Trophoblast cell (in vitro differentiated cells and primary cell): ENCODE data around the gene ZNF536.

Experiments
- DNase-seq, 2 donors: peaks; one replicate each; pipeline ENCODE4 v3.0.0-alpha.2; 2016
- H2AFZ ChIP-seq: 2 replicates; pipeline ENCODE4 v1.6.1; 2013; ENCODE audit warnings: low read length, moderate library complexity, mild to moderate bottlenecking; ENCODE audit not compliant: insufficient read depth, poor library complexity
- H2AK5ac ChIP-seq: 2 replicates; pipeline ENCODE4 v1.6.1; 2013; ENCODE audit warnings: mild to moderate bottlenecking, low read length
- H2BK120ac ChIP-seq: 2 replicates; pipeline ENCODE4 v1.6.1; 2013; ENCODE audit warnings: low read length, mild to moderate bottlenecking, moderate library complexity; ENCODE audit not compliant: insufficient read depth, poor library complexity
- H2BK12ac ChIP-seq: 2 replicates; pipeline ENCODE4 v1.6.1; 2013; ENCODE audit warnings: mild to moderate bottlenecking, low read length, moderate library complexity
- H2BK5ac ChIP-seq: 2 replicates; pipeline ENCODE4 v1.6.1; 2013; ENCODE audit warnings: low read length, low read depth, moderate library complexity, mild to moderate bottlenecking; ENCODE audit not compliant: poor library complexity
- H3K14ac ChIP-seq: 2 replicates; pipeline ENCODE4 v1.6.1; 2013; ENCODE audit warnings: mild to moderate bottlenecking, low read length
- H3K18ac ChIP-seq: 2 replicates; pipeline ENCODE4 v1.6.1; 2013; ENCODE audit warnings: mild to moderate bottlenecking, low read length
- H3K23ac ChIP-seq: 2 replicates; pipeline ENCODE4 v1.6.1; 2013; ENCODE audit warnings: low read length
- H3K27ac ChIP-seq: 2 replicates; pipeline ENCODE4 v1.5.1; 2013; ENCODE audit warnings: low read depth, mild to moderate bottlenecking, inconsistent platforms, low read length, moderate library complexity
- H3K27me3 ChIP-seq: 2 replicates; pipeline ENCODE4 v1.6.1; 2013; ENCODE audit warnings: inconsistent platforms, mild to moderate bottlenecking, low read length, moderate library complexity; ENCODE audit not compliant: insufficient read depth
- H3K36me3 ChIP-seq, 2 experiments: 1 replicate in 1 of 2; 2 replicates in 1 of 2; pipeline ENCODE4 v1.6.1; 2013; ENCODE audit warnings: low read length in 2 of 2, mild to moderate bottlenecking in 2 of 2, moderate library complexity in 1 of 2; ENCODE audit not compliant: insufficient read depth in 2 of 2, control insufficient read depth in 1 of 2
- H3K4ac ChIP-seq: 2 replicates; pipeline ENCODE4 v1.6.1; 2013; ENCODE audit warnings: low read depth, mild to moderate bottlenecking, low read length, moderate library complexity
- H3K4me1 ChIP-seq, 2 experiments: 1 replicate in 1 of 2; 2 replicates in 1 of 2; pipeline ENCODE4 v1.6.1; 2013; ENCODE audit warnings: low read length in 2 of 2, mild to moderate bottlenecking in 2 of 2, moderate library complexity in 1 of 2; ENCODE audit not compliant: insufficient read depth in 2 of 2, control insufficient read depth in 1 of 2
- H3K4me2 ChIP-seq: 2 replicates; pipeline ENCODE4 v1.6.1; 2013; ENCODE audit warnings: inconsistent platforms, mild to moderate bottlenecking, low read length, moderate library complexity
- H3K4me3 ChIP-seq: 2 replicates; pipeline ENCODE4 v1.5.1; 2013; ENCODE audit warnings: mild to moderate bottlenecking, low read depth, low read length, inconsistent platforms
- H3K79me1 ChIP-seq: one replicate; pipeline ENCODE4 v1.6.1; 2013; ENCODE audit warnings: low read length
- H3K79me2 ChIP-seq: 2 replicates; pipeline ENCODE4 v1.6.1; 2013; ENCODE audit warnings: low read length, mild to moderate bottlenecking; ENCODE audit not compliant: control insufficient read depth, insufficient read depth, poor library complexity
- H3K9ac ChIP-seq: 2 replicates; pipeline ENCODE4 v1.6.1; 2013; ENCODE audit warnings: mild to moderate bottlenecking, low read length
- H3K9me3 ChIP-seq: 2 replicates; pipeline ENCODE4 v1.6.1; 2013; ENCODE audit warnings: low read depth, mild to moderate bottlenecking, control low read depth, inconsistent platforms, low read length; ENCODE audit not compliant: insufficient read depth
- H4K12ac ChIP-seq: 2 replicates; pipeline ENCODE4 v1.6.1; 2013; ENCODE audit warnings: low read depth, mild to moderate bottlenecking, low read length, moderate library complexity
- H4K8ac ChIP-seq: 2 replicates; pipeline ENCODE4 v1.6.1; 2013; ENCODE audit warnings: low read depth, mild to moderate bottlenecking, low read length, moderate library complexity
- H4K91ac ChIP-seq: one replicate; pipeline ENCODE4 v1.6.1; 2013; ENCODE audit warnings: low read depth, mild to moderate bottlenecking, low read length, moderate library complexity
- WGBS: extraction: QIAGEN DNeasy Blood & Tissue Kit; methylation state at CpG from one replicate; pipeline ENCODE4 v1.1.7; 2013; ENCODE audit warnings: missing lambda C conversion rate; ENCODE audit not compliant: insufficient read length, insufficient coverage; ENCODE audit errors: extremely low coverage; 5-methylcytosine and 5-hydroxymethylcytosine counted together

ZNF536 gene

DNA sequence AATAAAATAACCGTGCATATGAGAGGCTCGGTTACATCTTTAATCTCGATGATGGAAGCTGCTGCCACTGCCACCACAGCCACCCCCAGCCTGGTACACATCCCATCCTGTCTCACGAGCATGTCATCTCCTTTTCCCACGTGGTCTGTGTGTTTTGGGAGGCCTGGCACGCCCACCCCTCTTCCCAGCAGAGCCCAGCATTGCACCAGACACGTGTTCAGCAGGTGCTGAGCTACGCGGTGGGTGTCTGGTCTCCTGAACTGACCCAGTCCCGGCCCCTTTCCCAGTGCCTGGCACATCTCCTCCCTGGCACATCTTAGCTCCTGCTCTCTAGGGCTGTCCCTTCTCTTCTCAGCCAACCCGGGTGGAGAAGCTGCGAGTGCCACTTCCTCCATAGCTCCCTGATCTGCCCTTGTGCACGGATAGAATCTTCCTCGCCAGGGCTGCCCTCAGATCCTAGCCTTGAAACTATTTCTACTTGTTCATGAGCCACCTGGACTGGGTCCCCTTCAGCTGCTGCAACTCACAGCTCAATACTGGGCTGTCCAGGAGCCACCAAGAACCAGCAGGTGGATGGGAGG, 36.8 kb upstream of the ZNF536 start:
- H3K4ac ChIP-seq = no peak overlapping the region
- no peak overlapping the region for H2BK5ac ChIP-seq
- H3K4me1 ChIP-seq = no peaks in the 10 kb centered on the region
- H2BK120ac ChIP-seq = no peak overlapping the region
- DNase-seq = no peak
- no peak overlapping the region for H2BK12ac ChIP-seq
- no peaks in the 10 kb centered on the region for H3K79me2 ChIP-seq
- H4K91ac ChIP-seq = no peak overlapping the region
- H3K27me3 ChIP-seq = no peaks in the 10 kb centered on the region
- H3K18ac ChIP-seq = no peak overlapping the region
- H3K23ac ChIP-seq = no peak overlapping the region
- H3K27ac ChIP-seq = no peak overlapping the region
- WGBS = no CpG with 5 or more reads among the region's 14 CpGs
- H3K14ac ChIP-seq = no peak overlapping the region
- no peak overlapping the region for H3K9ac ChIP-seq
- H4K12ac ChIP-seq = no peak overlapping the region
- peaks cover 3% of the 10 kb centered on the region for H3K9me3 ChIP-seq
- no peak overlapping the region for H2AFZ ChIP-seq
- no peak overlapping the region for H4K8ac ChIP-seq
- no peak overlapping the region for H2AK5ac ChIP-seq
- H3K79me1 ChIP-seq = no peaks in the 10 kb centered on the region
- no peaks in the 10 kb centered on the region for H3K36me3 ChIP-seq
- no peak overlapping the region for H3K4me2 ChIP-seq
- no peak overlapping the region for H3K4me3 ChIP-seq

DNA sequence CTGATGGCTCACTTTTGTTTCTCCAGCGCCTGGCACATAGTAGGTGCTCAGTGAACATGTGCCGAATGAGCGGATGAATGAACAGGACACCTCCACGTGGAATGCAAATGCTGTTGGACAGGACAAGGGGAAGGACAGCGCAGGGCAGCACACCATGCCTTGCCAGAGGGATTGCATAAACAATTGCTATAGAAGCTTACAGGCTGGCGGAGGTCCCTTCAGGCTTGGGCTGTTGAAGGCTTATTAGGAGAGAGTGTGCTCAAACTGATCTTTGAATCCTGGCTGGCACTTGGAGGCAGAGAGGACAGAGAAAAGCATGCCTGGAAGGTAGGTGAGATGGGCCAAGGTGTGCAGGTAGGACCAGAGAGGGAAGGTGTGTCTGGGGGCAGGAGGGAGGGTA, 35.9 kb upstream of the ZNF536 start:
- Histone ChIP-seq H4K12ac (no peak overlapping the region), H2BK5ac (no peak overlapping the region), H3K79me2 (no peaks in the 10 kb centered on the region), H2BK12ac (no peak overlapping the region), H4K91ac (no peak overlapping the region), H3K4me2 (no peak overlapping the region), H3K4me1 (no peaks in the 10 kb centered on the region), H3K9ac (no peak overlapping the region), H3K4me3 (no peak overlapping the region), H3K18ac (no peak overlapping the region), H3K27ac (no peak overlapping the region), H3K36me3 (no peaks in the 10 kb centered on the region), H3K79me1 (no peaks in the 10 kb centered on the region), H3K14ac (no peak overlapping the region), H3K27me3 (no peaks in the 10 kb centered on the region), H3K4ac (no peak overlapping the region), H2AK5ac (no peak overlapping the region), H2BK120ac (no peak overlapping the region), H4K8ac (no peak overlapping the region), H3K23ac (no peak overlapping the region), H3K9me3 (peaks cover 3% of the 10 kb centered on the region), H2AFZ (no peak overlapping the region)
- no CpG with 5 or more reads among the region's 6 CpGs for WGBS
- no peak for DNase-seq

- no peak overlapping the region for H4K8ac ChIP-seq
- peaks cover 2% of the 10 kb centered on the region for H3K9me3 ChIP-seq
- H2BK5ac ChIP-seq = no peak overlapping the region
- H2AFZ ChIP-seq = no peak overlapping the region
- H3K79me1 ChIP-seq = no peaks in the 10 kb centered on the region
- H3K27ac ChIP-seq = no peak overlapping the region
- no peak overlapping the region for H2BK12ac ChIP-seq
- H3K9ac ChIP-seq = no peak overlapping the region
- no peaks in the 10 kb centered on the region for H3K27me3 ChIP-seq
- no peak overlapping the region for H3K4ac ChIP-seq
- no peak for DNase-seq
- WGBS = 100% methylated on average over 2 of the region's 3 CpGs
- H3K79me2 ChIP-seq = no peaks in the 10 kb centered on the region
- no peak overlapping the region for H2BK120ac ChIP-seq
- H4K12ac ChIP-seq = no peak overlapping the region
- no peak overlapping the region for H2AK5ac ChIP-seq
- no peak overlapping the region for H3K4me3 ChIP-seq
- H3K36me3 ChIP-seq = no peaks in the 10 kb centered on the region
- H3K23ac ChIP-seq = no peak overlapping the region
- H3K4me2 ChIP-seq = no peak overlapping the region
- H3K4me1 ChIP-seq = no peaks in the 10 kb centered on the region
- H4K91ac ChIP-seq = no peak overlapping the region
- H3K18ac ChIP-seq = no peak overlapping the region
- no peak overlapping the region for H3K14ac ChIP-seq
These were observed 34.1 kb upstream of the ZNF536 start for GRCh38 chr19:30338041-30338456.

DNA sequence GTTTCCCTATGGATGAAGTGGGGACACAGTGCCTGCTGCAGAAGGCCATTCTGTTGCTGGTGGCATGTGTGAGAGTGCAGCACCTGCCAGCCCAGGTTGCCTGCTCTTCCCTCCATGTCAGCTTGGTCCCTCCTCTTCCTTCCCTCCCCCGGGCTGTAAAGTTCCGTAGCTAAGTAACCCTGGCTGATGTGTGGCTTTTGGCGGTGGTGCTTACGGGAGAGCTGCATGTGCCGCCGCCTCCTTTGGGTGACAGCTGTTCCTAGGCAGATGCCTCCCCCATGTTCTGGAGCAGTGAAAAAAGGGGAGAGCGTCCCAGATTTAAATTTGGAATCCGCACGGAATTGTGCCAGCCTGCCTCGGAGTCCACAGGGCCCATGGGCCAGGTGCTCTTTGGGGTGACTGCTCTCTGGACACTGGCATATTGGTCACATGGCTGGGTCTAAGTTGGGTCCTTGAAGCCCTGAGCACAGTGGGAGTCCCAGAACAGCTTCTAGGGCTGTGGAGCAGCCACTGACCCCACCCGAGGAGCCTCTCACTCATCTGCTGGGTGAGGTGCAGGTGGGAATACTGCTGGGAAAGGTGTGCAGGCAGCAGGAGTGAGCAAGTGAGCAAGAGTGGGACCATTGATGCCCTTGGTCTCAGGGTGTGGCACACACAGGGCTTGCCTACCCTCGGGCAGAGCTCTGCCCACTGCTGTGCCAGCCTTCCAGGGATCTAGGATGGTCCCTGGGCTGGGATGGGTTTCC, 33.1 kb upstream of the ZNF536 start:
- H3K4ac ChIP-seq = no peak overlapping the region
- no peak overlapping the region for H3K14ac ChIP-seq
- no peaks in the 10 kb centered on the region for H3K4me1 ChIP-seq
- H2AFZ ChIP-seq = no peak overlapping the region
- H3K27ac ChIP-seq = no peak overlapping the region
- no peak overlapping the region for H3K9ac ChIP-seq
- no peak for DNase-seq
- H3K27me3 ChIP-seq = no peaks in the 10 kb centered on the region
- H3K9me3 ChIP-seq = no peaks in the 10 kb centered on the region
- H3K4me2 ChIP-seq = no peak overlapping the region
- H2AK5ac ChIP-seq = no peak overlapping the region
- WGBS = no CpG with 5 or more reads among the region's 12 CpGs
- H2BK12ac ChIP-seq = no peak overlapping the region
- H3K79me2 ChIP-seq = no peaks in the 10 kb centered on the region
- H3K23ac ChIP-seq = no peak overlapping the region
- no peak overlapping the region for H3K4me3 ChIP-seq
- H4K12ac ChIP-seq = no peak overlapping the region
- H3K79me1 ChIP-seq = no peaks in the 10 kb centered on the region
- H2BK120ac ChIP-seq = no peak overlapping the region
- no peak overlapping the region for H4K8ac ChIP-seq
- no peak overlapping the region for H4K91ac ChIP-seq
- no peaks in the 10 kb centered on the region for H3K36me3 ChIP-seq
- no peak overlapping the region for H2BK5ac ChIP-seq
- no peak overlapping the region for H3K18ac ChIP-seq
